Measurements from ENCODE around the gene TUBB4A. TPM values are rescaled to one million over a fixed set of nuclear protein-coding genes. Genes with fewer than 3 reads are reported as not detected.

TUBB4A gene
- total RNA-seq, 2 experiments from 2014 or later = 9.7 to 16.0 TPM

- H3K9me2 ChIP-seq (ENCODE audit: insufficient read depth, low read length) = no peaks in the 10 kb centered on the region
- peak; percentile 91 for DNase-seq (ENCODE audit: low spot score)
- ChIA-PET CTCF (ENCODE audit: unreplicated experiment) (no interaction called here), POLR2A (interaction anchor here (0.6 to 3.5 kb wide), 6 partner anchors 13 to 679 kb away, joined by 3 to 14 read pairs (median 5); no protein-coding TSS in a partner anchor)
- H3K9me3 ChIP-seq (ENCODE audit: low read length) = no peaks in the 10 kb centered on the region
- peaks cover 81% of the 10 kb centered on the region for H3K4me1 ChIP-seq (ENCODE audit: insufficient read depth, low read length, poor library complexity, severe bottlenecking)
- intact Hi-C loops (cut with micrococcal nuclease; ENCODE audit: unreplicated experiment) = no loop called here
- no TSS peak for BruUV-seq (replicated peaks)
- H2AFZ ChIP-seq (ENCODE audit: low read length) = peak overlapping the region; percentile 86
- no peaks in the 10 kb centered on the region for H3K36me3 ChIP-seq (ENCODE audit: insufficient read depth, low read length)
- H3K27ac ChIP-seq (ENCODE audit: low read depth, low read length, poor library complexity, severe bottlenecking) = peak overlapping the region; percentile 90
- H3K79me2 ChIP-seq (ENCODE audit: insufficient read depth, low read depth, low read length) = no peaks in the 10 kb centered on the region
- no peaks in the 10 kb centered on the region for H4K20me1 ChIP-seq (ENCODE audit: insufficient read depth, low read length)
- H3K4me3 ChIP-seq (ENCODE audit: low read depth, low read length, poor library complexity, severe bottlenecking) = peak overlapping the region; percentile 60
- H3K4me2 ChIP-seq (ENCODE audit: low read length) = peak overlapping the region; percentile 83
- TF ChIP-seq EZH2phosphoT487 (IDR thresholded peaks at IDR 0.05; ENCODE audit: borderline replicate concordance, low read depth, low read length) (no peak), CTCF (conservative IDR thresholded peaks at IDR 0.05; ENCODE audit: low read length) (no peak)
These were observed 19.9 kb upstream of the TUBB4A start for GRCh38 chr19:6521718-6522646.

- H3K4me3 ChIP-seq (ENCODE audit: low read depth, low read length, poor library complexity, severe bottlenecking) = no peak overlapping the region
- H3K4me1 ChIP-seq (ENCODE audit: insufficient read depth, low read length, poor library complexity, severe bottlenecking) = peaks cover 78% of the 10 kb centered on the region
- POLR2A ChIA-PET = interaction anchor here (0.6 to 1.6 kb wide), 5 partner anchors 9 to 253 kb away, joined by 3 to 5 read pairs (median 3); partner anchors contain the start of gene VAV1
- BruUV-seq (replicated peaks) = no TSS peak
- no peaks in the 10 kb centered on the region for H3K9me2 ChIP-seq (ENCODE audit: insufficient read depth, low read length)
- no peaks in the 10 kb centered on the region for H3K9me3 ChIP-seq (ENCODE audit: low read length)
- TF ChIP-seq CTCF (conservative IDR thresholded peaks at IDR 0.05; ENCODE audit: low read length) = no peak
- no peak for TF ChIP-seq EZH2phosphoT487 (IDR thresholded peaks at IDR 0.05; ENCODE audit: borderline replicate concordance, low read depth, low read length)
- intact Hi-C loops (cut with micrococcal nuclease; ENCODE audit: unreplicated experiment) = no loop called here
- peak overlapping the region; percentile 90 for H3K27ac ChIP-seq (ENCODE audit: low read depth, low read length, poor library complexity, severe bottlenecking)
- H3K4me2 ChIP-seq (ENCODE audit: low read length) = peak overlapping the region; percentile 77
- CTCF ChIA-PET (ENCODE audit: unreplicated experiment) = no interaction called here
- no peaks in the 10 kb centered on the region for H4K20me1 ChIP-seq (ENCODE audit: insufficient read depth, low read length)
- peak overlapping the region; percentile 42; the same call in 1 of the 2 replicates for H2AFZ ChIP-seq (ENCODE audit: low read length)
- H3K79me2 ChIP-seq (ENCODE audit: insufficient read depth, low read depth, low read length) = no peaks in the 10 kb centered on the region
- H3K36me3 ChIP-seq (ENCODE audit: insufficient read depth, low read length) = no peaks in the 10 kb centered on the region
- no peak for DNase-seq (ENCODE audit: low spot score)
These were observed 17.2 kb upstream of the TUBB4A start for GRCh38 chr19:6519289-6519688.
